ENCODE results near the gene GJB1.
"Not testable (repeated sequence)": the region's sequence is repeated elsewhere in the genome, so short reads cannot be mapped to it uniquely, and the experiment has no call there.

Gene GJB1

GRCh38 chrX:71256856-71257255 is 33.8 kb downstream of the GJB1 start:
- DNase-seq, result no peak

GRCh38 chrX:71268624-71269023 is 45.6 kb downstream of the GJB1 start:
- DNase-seq, result not testable (repeated sequence)

GRCh38 chrX:71269801-71270395 is 46.9 kb downstream of the GJB1 start:
- DNase-seq, result no peak

- DNase-seq, result not testable (repeated sequence)
These were observed 49.3 kb downstream of the GJB1 start for GRCh38 chrX:71272313-71272712.
